PC-3 (cell line): ENCODE data around the gene HOXD12. TPM values are rescaled to one million over a fixed set of nuclear protein-coding genes. Genes with fewer than 3 reads are reported as not detected.
A peak's percentile ranks its signal among the peaks of the same experiment; 100 is the strongest.

Experiments used
- ATAC-seq: fragments of 200-7000 bp; cut with Tn5 transposase; 2 replicates; pipeline ENCODE4 v1.9.1; 2020; ENCODE audit warnings: mild to moderate bottlenecking, moderate library complexity
- BruUV-seq: library from RNA; stranded (reverse); fragments of 400-500 nt; replicated peaks from 2 replicates; lab custom pipeline; 2021; lab: Mats Ljungman, UMichigan
- CTCF ChIA-PET: fragments of 300-600 bp; sonication (Branson Sonifier 250); formaldehyde crosslinking; loops from one replicate; lab custom pipeline; 2022; ENCODE audit warnings: antibody characterized with exemption; lab: Charles Lee
- POLR2A ChIA-PET: fragments of 300-600 bp; sonication (Branson Sonifier 250); formaldehyde crosslinking; loops from one replicate; lab custom pipeline; 2022; ENCODE audit warnings: antibody characterized with exemption; ENCODE audit not compliant: unreplicated experiment; lab: Charles Lee
- DNase-seq: peaks from one replicate; pipeline ENCODE4 v3.0.0-alpha.2; 2015
- H2AFZ ChIP-seq: fragments of 300-600 bp; sonication (generic); 2 replicates; pipeline ENCODE4 v1.6.0; 2016; ENCODE audit warnings: antibody characterized with exemption, low read length
- H3F3A ChIP-seq: fragments of 300-600 bp; sonication (generic); one replicate; pipeline ENCODE4 v1.6.0; 2017; ENCODE audit warnings: antibody characterized with exemption, low read length, control low read depth, mild to moderate bottlenecking; ENCODE audit not compliant: unreplicated experiment
- H3K27ac ChIP-seq: fragments of 300-600 bp; sonication (generic); 2 replicates; pipeline ENCODE4 v1.5.1; 2016; ENCODE audit warnings: mild to moderate bottlenecking, low read length
- H3K27me3 ChIP-seq: fragments of 300-600 bp; sonication (generic); 2 replicates; pipeline ENCODE4 v1.6.1; 2016; ENCODE audit warnings: low read length, mixed read lengths
- H3K36me3 ChIP-seq: fragments of 300-600 bp; sonication (generic); 2 replicates; pipeline ENCODE4 v1.6.1; 2016; ENCODE audit warnings: low read depth, mixed run types, low read length, mixed read lengths
- H3K4me1 ChIP-seq: fragments of 300-600 bp; sonication (generic); 2 replicates; pipeline ENCODE4 v1.5.1; 2016; ENCODE audit warnings: low read length; ENCODE audit not compliant: insufficient read depth
- H3K4me2 ChIP-seq: fragments of 300-600 bp; sonication (generic); 2 replicates; pipeline ENCODE4 v1.6.0; 2016; ENCODE audit warnings: low read length
- H3K4me3 ChIP-seq: fragments of 300-600 bp; sonication (generic); 2 replicates; pipeline ENCODE4 v1.5.1; 2016; ENCODE audit warnings: mild to moderate bottlenecking, low read length, mixed read lengths
- H3K79me2 ChIP-seq: fragments of 300-600 bp; sonication (generic); 2 replicates; pipeline ENCODE4 v1.6.1; 2017; ENCODE audit warnings: low read length, mixed read lengths
- H3K9ac ChIP-seq: fragments of 300-600 bp; sonication (generic); 2 replicates; pipeline ENCODE4 v1.6.0; 2016; ENCODE audit warnings: mild to moderate bottlenecking, low read length
- H3K9me2 ChIP-seq: fragments of 300-600 bp; sonication (generic); replicated peaks from 2 replicates; pipeline ENCODE4 v1.6.1; 2016; ENCODE audit warnings: mixed run types, low read length, mixed read lengths
- H3K9me3 ChIP-seq: fragments of 300-600 bp; sonication (generic); 2 replicates; pipeline ENCODE4 v1.6.1; 2016; ENCODE audit warnings: low read length, mixed read lengths
- H4K20me1 ChIP-seq: fragments of 300-600 bp; sonication (generic); 2 replicates; pipeline ENCODE4 v1.6.1; 2016; ENCODE audit warnings: low read length, mixed read lengths
- EZH2 ChIP-seq: fragments of 300-600 bp; sonication (generic); IDR thresholded peaks from one replicate; pipeline ENCODE4 v1.6.1; 2017; ENCODE audit warnings: antibody characterized with exemption, mild to moderate bottlenecking, low read length; ENCODE audit not compliant: unreplicated experiment
- EZH2phosphoT487 ChIP-seq: fragments of 300-600 bp; sonication (generic); IDR thresholded peaks from 2 replicates; pipeline ENCODE4 v1.6.1; 2018; ENCODE audit warnings: mild to moderate bottlenecking, antibody characterized with exemption, low read length, borderline replicate concordance
- intact Hi-C: fragments of 100-400 bp; cut with micrococcal nuclease; formaldehyde crosslinking; loops from 2 replicates; pipeline ENCODE4 v1.9.0; 2023
- total RNA-seq: library from RNA; depleted of rRNA; stranded (reverse); fragments of >200 nt; gene quantifications from 2 replicates; pipeline ENCODE4 v1.2.3, GENCODE V29; 2014
- TF ChIP-seq, protein P1 (sequence below): fragments of 300-600 bp; sonication (generic); conservative IDR thresholded peaks from 2 replicates; pipeline ENCODE4 v1.5.1; 2017; ENCODE audit warnings: antibody characterized with exemption, low read depth, mild to moderate bottlenecking, low read length

The HOXD12 gene
- total RNA-seq, 1 experiment from 2014 or later, result not detected

DNA sequence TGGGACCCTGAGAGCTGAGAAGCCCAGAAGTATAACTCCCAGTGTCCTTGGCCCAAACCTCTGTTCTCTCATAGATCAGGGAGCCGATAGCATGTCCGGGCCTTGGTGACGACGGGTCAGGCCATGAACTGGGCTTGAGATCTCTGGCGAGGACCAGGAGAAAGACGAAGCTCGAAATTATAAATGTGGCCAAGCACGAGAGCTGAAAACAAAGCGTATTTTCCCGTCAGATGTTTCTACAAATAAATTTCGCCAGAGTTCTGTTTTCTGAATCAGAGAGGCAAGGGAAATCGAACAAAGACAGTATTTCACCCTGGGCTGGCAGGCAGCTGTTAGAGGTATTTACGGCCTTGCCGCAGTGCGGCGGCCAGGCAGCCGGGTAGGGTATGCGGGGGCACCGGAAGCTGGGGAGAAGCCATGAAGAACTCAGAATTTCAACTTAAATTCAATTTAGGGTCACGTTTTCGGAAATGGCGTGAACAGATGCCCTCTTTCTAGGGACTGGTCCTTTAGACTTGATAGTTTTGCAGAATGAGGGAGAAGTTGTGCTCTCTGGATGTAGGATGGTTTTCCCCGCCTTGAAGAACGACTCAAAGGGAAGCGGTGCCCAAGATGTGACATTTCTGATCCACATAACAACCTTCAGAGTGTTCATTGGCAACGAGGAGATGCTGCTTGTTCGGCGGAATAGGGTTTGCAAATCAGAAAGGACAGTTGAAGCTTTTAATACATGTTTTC is 39.5 kb downstream of the HOXD12 start:
- H3K4me2 ChIP-seq, result no peak overlapping the region
- no TSS peak for BruUV-seq
- CTCF ChIA-PET, result interaction anchor here (1.0 to 2.1 kb wide), 2 partner anchors 316 to 513 kb away, joined by 4 to 52 read pairs; no protein-coding TSS in a partner anchor

GRCh38 chr2:176139661-176140512 is 40.3 kb downstream of the HOXD12 start:
- no peak for DNase-seq
- Histone ChIP-seq H3K9me3 (no peaks in the 10 kb centered on the region), H3K9ac (peak overlapping the region; percentile 69; the same call in 1 of the 2 replicates), H3K4me1 (peaks cover 17% of the 10 kb centered on the region), H4K20me1 (no peaks in the 10 kb centered on the region), H3K27me3 (no peaks in the 10 kb centered on the region), H3K4me3 (peak overlapping the region; percentile 75), H3K9me2 (no peaks in the 10 kb centered on the region), H3K79me2 (peaks cover 21% of the 10 kb centered on the region), H2AFZ (peak overlapping the region; percentile 74; the same call in 1 of the 2 replicates), H3K4me2 (peak overlapping the region; percentile 84), H3K27ac (no peak overlapping the region), H3F3A (no peaks in the 10 kb centered on the region), H3K36me3 (no peaks in the 10 kb centered on the region)
- ChIA-PET POLR2A (interaction anchor here (0.6 kb wide), 1 partner anchor 308 kb away, joined by 13 read pairs; no protein-coding TSS in a partner anchor), CTCF (interaction anchor here (0.6 to 2.1 kb wide), 12 partner anchors 192 to 1584 kb away, joined by 3 to 52 read pairs (median 9); no protein-coding TSS in a partner anchor)
- TF ChIP-seq EZH2phosphoT487, result no peak
- no peak for TF ChIP-seq EZH2
- TF ChIP-seq, protein P1, sequence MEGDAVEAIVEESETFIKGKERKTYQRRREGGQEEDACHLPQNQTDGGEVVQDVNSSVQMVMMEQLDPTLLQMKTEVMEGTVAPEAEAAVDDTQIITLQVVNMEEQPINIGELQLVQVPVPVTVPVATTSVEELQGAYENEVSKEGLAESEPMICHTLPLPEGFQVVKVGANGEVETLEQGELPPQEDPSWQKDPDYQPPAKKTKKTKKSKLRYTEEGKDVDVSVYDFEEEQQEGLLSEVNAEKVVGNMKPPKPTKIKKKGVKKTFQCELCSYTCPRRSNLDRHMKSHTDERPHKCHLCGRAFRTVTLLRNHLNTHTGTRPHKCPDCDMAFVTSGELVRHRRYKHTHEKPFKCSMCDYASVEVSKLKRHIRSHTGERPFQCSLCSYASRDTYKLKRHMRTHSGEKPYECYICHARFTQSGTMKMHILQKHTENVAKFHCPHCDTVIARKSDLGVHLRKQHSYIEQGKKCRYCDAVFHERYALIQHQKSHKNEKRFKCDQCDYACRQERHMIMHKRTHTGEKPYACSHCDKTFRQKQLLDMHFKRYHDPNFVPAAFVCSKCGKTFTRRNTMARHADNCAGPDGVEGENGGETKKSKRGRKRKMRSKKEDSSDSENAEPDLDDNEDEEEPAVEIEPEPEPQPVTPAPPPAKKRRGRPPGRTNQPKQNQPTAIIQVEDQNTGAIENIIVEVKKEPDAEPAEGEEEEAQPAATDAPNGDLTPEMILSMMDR, result no peak
- no peak for ATAC-seq
- BruUV-seq, result no TSS peak
- intact Hi-C loops, result loop anchor here (1.0 to 5.0 kb wide), 5 partner anchors 187 to 512 kb away; no protein-coding TSS in a partner anchor

More for the DNA sequence above, 39.5 kb downstream of the HOXD12 start:
- H4K20me1 ChIP-seq, result no peaks in the 10 kb centered on the region
- H3F3A ChIP-seq, result peaks cover 4% of the 10 kb centered on the region
- H2AFZ ChIP-seq, result no peak overlapping the region
- peaks cover 17% of the 10 kb centered on the region for H3K4me1 ChIP-seq
- no peak overlapping the region for H3K4me3 ChIP-seq
- H3K9me2 ChIP-seq, result no peaks in the 10 kb centered on the region
- POLR2A ChIA-PET, result no interaction called here
- H3K79me2 ChIP-seq, result peaks cover 21% of the 10 kb centered on the region
- TF ChIP-seq, protein P1, result no peak
- no peak for TF ChIP-seq EZH2
- TF ChIP-seq EZH2phosphoT487, result no peak
- intact Hi-C loops, result no loop called here
- H3K36me3 ChIP-seq, result no peaks in the 10 kb centered on the region
- H3K9me3 ChIP-seq, result no peaks in the 10 kb centered on the region
- ATAC-seq (no peak), DNase-seq (no peak)
- no peaks in the 10 kb centered on the region for H3K27me3 ChIP-seq
- H3K9ac ChIP-seq, result no peak overlapping the region
- H3K27ac ChIP-seq, result no peak overlapping the region
